GM21515 (cell line): ENCODE data around the gene DNALI1.
"Not testable (repeated sequence)": the region's sequence is repeated elsewhere in the genome, so short reads cannot be mapped to it uniquely, and the experiment has no call there.

Experiments used
- ATAC-seq: cut with Tn5 transposase; IDR thresholded peaks from one replicate; pipeline ENCODE4 v1.9.1; 2021; ENCODE audit not compliant: unreplicated experiment

Gene DNALI1

GRCh38 chr1:37553927-37554808, 2.6 kb upstream of the DNALI1 start, which contains the start of gene SNIP1:
SNIP1 (minus strand) TSS chr1:37554293; CDS start chr1:37554229, 64 bp downstream.
- peak; percentile 64 for ATAC-seq

- no peak for ATAC-seq
These were observed 662 bp downstream of the DNALI1 start for GRCh38 chr1:37557402-37557801.

GRCh38 chr1:37558411-37558810, 1.7 kb downstream of the DNALI1 start:
- ATAC-seq: no peak

GRCh38 chr1:37559080-37559479, 2.3 kb downstream of the DNALI1 start:
- no peak for ATAC-seq

- not testable (repeated sequence) for ATAC-seq
These were observed 3.2 kb downstream of the DNALI1 start for GRCh38 chr1:37559957-37560379.

GRCh38 chr1:37560401-37561132, 3.8 kb downstream of the DNALI1 start:
- ATAC-seq: no peak

GRCh38 chr1:37561133-37562132, 4.7 kb downstream of the DNALI1 start:
- ATAC-seq: no peak

- ATAC-seq: no peak
These were observed 6.2 kb downstream of the DNALI1 start for GRCh38 chr1:37562984-37563383.

GRCh38 chr1:37564892-37565291, 8.2 kb downstream of the DNALI1 start:
- ATAC-seq: no peak

GRCh38 chr1:37567023-37567422, 10.3 kb downstream of the DNALI1 start:
- no peak for ATAC-seq

GRCh38 chr1:37570528-37571334, 14.0 kb downstream of the DNALI1 start:
- no peak for ATAC-seq

- no peak for ATAC-seq
These were observed 18.2 kb downstream of the DNALI1 start for GRCh38 chr1:37574834-37575480.

GRCh38 chr1:37575692-37576091, 19.0 kb downstream of the DNALI1 start:
- no peak for ATAC-seq

GRCh38 chr1:37584544-37584943, 27.8 kb downstream of the DNALI1 start:
- ATAC-seq: not testable (repeated sequence)

GRCh38 chr1:37588939-37589338, 32.2 kb downstream of the DNALI1 start:
- no peak for ATAC-seq

GRCh38 chr1:37593726-37594125, 37.0 kb downstream of the DNALI1 start:
- no peak for ATAC-seq

- peak; percentile 92 for ATAC-seq
These were observed 38.9 kb downstream of the DNALI1 start, which contains the start of gene GNL2 for GRCh38 chr1:37595440-37596181. GNL2 (minus strand) TSS chr1:37595937; CDS start chr1:37595822, 115 bp downstream.

GRCh38 chr1:37596182-37596667, 39.5 kb downstream of the DNALI1 start:
- ATAC-seq: no peak
